ENCODE data around the gene ATP1A2.
"Not testable (repeated sequence)": the region's sequence is repeated elsewhere in the genome, so short reads cannot be mapped to it uniquely, and the experiment has no call there.

ATP1A2 gene

DNA sequence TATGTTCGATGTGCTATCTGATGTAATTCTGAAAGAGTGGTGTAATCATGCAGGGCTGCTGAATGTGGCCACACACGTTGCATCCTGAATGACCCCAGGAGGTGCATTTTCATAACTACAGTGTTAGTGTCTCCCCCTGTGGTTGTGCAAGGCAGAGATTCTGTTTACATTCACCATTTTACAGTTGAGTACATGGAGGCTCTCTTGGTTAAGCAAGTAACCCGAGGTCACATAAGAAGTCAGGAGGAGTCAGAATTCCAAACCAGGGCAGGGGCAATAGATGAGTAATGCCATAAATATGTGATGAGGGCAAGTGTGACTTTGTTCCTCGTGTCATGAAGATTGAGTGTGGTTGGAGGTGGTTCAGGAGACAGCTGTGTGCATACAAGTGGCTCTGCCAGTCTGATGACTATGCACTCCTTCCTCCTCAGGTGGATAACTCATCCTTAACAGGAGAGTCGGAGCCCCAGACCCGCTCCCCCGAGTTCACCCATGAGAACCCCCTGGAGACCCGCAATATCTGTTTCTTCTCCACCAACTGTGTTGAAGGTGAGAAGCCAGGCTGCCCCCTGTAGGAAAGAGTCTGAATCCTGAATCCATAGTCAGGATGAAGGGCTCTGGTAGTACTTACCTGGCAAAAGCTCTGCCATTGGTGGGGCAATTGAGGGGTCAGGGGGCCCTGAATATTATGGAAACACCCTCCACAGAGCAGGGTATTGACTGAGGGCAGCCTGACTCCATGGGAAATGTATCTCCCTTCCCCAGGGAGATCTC, 9.3 kb downstream of the ATP1A2 start:
- DNase-seq (ENCODE audit: low spot score), result peak; percentile 49

DNA sequence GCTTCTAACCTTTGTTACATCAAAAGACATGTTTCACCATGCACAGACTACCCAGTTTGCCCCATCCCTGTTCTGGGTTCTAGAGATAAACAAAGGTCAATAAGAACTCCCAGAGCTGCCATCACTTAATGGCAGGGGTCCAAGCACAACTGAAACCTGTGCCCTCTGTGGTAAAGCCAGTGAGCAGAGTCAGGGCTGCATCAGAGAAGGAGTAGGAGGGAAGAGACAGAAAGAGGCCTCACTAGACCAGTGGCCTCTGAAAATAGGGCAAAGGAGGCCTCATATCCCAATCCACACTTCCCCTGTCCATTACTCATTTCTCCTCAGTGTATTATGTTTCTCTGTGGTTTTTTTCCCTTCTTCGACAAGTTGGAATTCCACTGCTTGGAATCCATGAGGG, 10.2 kb downstream of the ATP1A2 start:
- no peak for DNase-seq (ENCODE audit: low spot score)

DNA sequence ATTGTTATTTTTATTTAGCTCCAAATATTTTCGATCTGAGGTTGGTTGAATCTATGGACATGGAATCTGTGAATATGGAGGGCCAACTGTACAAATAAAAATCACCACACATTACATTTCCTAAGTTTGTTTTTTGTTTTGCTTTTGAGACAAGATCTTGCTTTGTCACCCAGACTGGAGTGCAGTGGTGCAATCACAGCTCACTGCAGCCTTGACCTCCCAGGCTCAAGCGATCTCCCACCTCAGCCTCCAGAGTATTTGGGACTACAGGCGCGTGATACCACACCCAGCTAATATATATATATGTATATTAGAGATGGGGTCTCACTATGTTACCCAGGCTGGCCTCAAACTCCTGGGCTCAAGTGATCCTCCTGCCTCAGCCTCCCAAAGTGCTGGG, 10.8 kb downstream of the ATP1A2 start:
- not testable (repeated sequence) for DNase-seq (ENCODE audit: low spot score)

DNA sequence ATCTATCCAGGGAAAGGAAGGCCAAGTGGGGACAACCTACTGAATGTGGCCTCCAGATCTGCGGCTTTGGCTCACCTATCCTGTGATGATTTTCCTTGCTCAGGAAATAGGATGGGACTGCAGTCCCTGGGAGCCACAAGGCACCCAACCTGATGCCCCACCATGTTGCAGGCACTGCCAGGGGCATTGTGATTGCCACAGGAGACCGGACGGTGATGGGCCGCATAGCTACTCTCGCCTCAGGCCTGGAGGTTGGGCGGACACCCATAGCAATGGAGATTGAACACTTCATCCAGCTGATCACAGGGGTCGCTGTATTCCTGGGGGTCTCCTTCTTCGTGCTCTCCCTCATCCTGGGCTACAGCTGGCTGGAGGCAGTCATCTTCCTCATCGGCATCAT, 11.8 kb downstream of the ATP1A2 start:
- DNase-seq (ENCODE audit: low spot score), result no peak

DNA sequence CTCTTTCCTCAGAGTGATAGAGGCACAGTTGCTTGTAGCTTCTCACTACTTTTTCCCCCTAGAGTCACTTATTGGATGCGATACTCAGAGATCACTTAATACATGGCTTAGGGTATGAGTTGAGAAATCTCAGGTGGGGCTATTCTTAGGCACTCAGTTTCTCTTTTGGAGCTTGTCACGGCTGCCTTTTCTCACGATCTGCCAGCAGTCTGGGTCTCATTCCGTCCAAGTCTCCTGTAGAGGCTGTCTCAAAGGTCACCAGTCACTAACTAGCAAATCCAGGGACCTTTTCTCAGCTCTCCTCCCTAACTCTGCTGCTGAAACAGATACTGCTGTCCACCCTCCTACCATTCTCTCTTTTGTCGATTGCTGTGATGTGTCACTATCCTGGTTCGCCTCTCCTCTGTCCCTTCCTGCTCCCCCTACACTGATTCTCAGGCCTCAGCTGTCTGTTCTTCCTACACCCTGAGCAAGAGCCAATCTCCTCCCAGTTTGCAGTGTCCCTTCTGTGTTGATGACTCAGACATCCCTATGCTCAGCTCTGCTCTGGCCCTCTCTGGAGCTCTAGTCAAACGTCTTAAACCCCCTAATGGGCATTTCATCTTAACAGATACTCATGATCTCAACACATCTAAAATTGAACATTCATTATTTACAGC, 12.4 kb downstream of the ATP1A2 start:
- no peak for DNase-seq (ENCODE audit: low spot score)

DNA sequence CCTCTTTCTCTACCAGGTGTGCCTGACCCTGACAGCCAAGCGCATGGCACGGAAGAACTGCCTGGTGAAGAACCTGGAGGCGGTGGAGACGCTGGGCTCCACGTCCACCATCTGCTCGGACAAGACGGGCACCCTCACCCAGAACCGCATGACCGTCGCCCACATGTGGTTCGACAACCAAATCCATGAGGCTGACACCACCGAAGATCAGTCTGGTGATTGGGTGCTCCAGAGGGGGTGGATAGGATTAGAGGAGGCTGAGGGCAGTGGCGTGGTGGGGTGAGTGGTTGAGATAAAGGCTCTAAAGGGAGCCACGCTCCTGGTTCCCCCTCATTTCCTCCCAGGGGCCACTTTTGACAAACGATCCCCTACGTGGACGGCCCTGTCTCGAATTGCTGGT, 13.1 kb downstream of the ATP1A2 start:
- DNase-seq (ENCODE audit: low spot score), result no peak

DNA sequence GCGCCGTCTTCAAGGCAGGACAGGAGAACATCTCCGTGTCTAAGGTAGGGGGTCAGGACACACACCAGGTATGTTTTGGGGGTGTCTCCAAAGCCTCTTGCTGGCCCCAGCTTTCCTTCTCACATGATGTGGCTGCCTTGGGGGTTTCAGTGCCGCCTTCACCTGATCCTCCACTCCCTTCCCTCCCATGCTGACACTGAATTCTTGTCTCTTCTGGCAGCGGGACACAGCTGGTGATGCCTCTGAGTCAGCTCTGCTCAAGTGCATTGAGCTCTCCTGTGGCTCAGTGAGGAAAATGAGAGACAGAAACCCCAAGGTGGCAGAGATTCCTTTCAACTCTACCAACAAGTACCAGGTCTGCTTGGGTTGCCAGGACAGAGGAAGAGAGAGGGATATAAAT, 13.5 kb downstream of the ATP1A2 start:
- no peak for DNase-seq (ENCODE audit: low spot score)

DNA sequence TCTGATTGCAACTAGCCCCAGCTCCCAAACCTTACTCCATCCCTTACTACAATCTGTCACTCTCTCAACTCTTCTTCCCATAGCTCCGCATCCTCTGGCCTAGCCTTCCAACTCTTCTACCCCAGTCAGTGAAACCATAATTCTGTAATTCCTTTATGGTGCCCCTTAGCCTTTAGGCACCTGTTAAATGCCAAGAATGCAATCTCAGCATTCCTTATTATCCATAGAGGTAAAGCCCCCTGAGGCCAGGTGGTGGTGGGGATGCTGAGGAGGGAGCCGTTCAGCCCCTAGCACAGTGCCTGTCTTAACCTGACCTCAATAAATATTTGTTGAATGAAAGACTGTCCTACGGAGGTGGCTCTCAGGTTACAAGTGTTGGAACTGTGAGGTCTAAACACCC, 14.0 kb downstream of the ATP1A2 start:
- no peak for DNase-seq (ENCODE audit: low spot score)

DNA sequence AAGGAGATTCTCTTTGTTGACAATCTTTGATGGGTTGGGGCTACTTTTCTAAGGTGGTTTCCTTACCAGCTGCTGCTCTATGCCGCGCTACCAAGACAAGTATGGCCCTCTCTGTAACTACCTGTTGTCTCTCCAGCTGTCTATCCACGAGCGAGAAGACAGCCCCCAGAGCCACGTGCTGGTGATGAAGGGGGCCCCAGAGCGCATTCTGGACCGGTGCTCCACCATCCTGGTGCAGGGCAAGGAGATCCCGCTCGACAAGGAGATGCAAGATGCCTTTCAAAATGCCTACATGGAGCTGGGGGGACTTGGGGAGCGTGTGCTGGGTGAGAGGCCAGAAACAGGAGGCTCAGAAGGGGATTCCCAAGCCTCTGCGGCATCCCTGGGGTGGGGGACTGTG, 14.4 kb downstream of the ATP1A2 start:
- DNase-seq (ENCODE audit: low spot score), result no peak

DNA sequence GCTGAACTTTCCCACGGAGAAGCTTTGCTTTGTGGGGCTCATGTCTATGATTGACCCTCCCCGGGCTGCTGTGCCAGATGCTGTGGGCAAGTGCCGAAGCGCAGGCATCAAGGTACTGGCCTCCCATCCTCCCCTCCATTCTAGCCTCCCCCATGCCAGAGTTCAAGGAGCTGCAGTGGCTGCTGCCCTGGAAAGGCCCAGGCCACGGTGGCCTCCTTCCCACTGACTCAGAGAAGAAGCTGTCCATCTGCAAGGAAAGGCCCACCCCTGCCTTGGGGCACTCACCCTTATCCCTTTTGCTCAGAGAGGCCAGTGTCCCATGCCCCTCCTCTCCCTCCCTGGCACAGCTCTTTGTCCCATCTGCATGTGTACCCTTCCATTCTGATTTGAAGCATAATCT, 14.9 kb downstream of the ATP1A2 start:
- no peak for DNase-seq (ENCODE audit: low spot score)

DNA sequence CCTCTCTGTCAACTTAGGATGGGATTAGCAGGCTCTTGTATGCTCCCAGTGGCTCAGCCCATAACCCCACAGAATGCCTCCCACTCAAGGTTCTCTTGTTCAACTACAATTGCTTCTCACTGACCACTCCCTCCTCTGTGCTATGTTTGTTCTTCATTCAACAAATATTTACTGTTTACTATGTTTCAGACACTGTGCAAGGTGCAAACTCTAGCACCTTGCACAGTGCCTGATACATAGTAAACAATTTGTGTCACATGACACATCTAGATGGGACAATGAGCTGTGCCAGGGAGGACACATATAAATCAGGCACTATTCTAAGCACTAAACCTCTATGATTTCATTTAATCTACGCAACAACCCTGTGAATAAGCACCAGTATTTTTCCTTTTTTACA, 15.4 kb downstream of the ATP1A2 start:
- no peak for DNase-seq (ENCODE audit: low spot score)

DNA sequence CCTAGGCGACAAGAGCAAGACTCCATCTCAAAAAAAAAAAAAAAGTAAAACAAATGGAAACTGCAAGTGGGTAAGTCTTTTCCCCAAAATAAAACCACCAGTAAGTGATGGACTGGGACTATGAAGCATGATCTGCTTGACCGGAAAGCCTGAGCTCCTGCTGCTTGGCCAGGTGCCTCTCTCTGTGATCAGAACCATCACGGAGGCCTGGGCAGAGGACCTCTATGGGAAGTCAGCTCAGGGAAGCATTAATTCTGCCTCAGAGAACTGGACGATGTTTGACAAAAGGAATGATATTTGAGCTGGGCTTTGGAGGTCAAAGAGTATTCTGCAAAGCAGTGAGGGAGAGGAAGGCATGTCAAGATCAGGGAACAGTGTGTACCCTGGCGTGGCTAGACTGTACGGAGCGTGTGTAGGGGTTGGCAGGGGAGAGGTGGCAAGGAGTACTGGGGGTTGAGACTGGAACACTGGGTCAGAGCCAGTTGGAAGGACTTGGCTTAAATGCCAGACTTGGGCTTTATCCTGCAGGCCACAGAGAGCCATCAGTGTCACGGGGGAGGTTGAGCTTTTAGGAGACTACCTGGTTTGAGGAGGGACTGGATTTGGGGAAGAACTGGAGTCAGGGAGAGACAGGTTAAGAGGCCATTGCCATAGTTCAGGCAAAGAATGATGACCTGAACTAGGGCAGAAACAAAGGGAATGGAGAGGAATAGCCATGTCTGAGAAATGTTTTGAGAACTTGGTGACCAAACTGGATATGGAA, 16.4 kb downstream of the ATP1A2 start:
- DNase-seq (ENCODE audit: low spot score), result no peak

DNA sequence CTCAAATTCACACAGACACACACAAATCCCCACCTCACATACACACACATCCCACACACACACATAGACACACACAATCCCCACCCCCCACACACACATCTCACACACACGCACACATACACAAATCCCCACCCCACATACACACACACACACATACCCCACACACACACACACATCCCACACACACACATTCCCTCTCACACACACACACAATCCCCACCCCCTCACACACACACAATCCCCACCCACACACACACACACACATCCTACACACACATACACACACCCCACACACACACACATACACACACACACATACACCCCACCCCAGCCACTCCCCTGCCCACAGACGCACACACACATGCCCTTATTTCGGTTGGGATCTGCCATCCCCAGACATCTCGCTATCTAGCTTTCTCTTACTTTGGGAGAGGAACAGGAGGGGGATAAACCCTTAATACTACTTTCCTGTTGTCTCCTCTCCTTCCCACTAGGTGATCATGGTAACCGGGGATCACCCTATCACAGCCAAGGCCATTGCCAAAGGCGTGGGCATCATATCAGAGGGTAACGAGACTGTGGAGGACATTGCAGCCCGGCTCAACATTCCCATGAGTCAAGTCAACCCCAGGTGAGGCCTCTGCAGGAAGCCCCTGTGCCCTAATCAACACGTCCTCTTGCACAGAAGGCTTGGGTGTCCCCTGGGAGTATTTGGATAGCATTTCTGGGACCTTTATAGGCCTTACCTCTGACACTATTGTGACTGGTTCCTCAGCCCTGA, 18.6 kb downstream of the ATP1A2 start:
- no peak for DNase-seq (ENCODE audit: low spot score)

DNA sequence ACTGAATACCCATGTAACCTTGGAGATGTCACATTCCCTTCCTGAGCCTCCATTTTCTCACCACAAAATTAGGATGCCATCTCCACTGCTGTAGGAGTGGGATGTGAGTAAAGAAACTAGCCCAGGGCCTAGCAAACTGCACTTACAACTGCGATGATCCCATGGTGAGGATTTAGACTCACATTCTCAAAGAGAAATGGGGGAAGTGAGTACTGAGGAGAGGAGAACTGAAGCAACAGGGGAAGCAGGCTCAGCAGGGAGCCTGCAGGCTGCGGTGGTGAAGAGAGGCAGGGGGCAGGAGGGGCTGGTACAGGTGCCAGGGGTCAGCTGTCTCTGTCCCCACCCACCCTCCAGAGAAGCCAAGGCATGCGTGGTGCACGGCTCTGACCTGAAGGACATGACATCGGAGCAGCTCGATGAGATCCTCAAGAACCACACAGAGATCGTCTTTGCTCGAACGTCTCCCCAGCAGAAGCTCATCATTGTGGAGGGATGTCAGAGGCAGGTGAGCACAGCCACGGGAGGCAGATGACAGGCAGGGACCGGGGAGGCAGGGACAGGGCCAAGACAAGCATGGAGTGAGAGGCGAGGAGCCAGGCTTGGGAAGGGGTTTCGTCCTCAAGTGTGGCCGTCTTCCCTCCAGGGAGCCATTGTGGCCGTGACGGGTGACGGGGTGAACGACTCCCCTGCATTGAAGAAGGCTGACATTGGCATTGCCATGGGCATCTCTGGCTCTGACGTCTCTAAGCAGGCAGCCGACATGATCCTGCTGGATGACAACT, 19.4 kb downstream of the ATP1A2 start:
- no peak for DNase-seq (ENCODE audit: low spot score)

DNA sequence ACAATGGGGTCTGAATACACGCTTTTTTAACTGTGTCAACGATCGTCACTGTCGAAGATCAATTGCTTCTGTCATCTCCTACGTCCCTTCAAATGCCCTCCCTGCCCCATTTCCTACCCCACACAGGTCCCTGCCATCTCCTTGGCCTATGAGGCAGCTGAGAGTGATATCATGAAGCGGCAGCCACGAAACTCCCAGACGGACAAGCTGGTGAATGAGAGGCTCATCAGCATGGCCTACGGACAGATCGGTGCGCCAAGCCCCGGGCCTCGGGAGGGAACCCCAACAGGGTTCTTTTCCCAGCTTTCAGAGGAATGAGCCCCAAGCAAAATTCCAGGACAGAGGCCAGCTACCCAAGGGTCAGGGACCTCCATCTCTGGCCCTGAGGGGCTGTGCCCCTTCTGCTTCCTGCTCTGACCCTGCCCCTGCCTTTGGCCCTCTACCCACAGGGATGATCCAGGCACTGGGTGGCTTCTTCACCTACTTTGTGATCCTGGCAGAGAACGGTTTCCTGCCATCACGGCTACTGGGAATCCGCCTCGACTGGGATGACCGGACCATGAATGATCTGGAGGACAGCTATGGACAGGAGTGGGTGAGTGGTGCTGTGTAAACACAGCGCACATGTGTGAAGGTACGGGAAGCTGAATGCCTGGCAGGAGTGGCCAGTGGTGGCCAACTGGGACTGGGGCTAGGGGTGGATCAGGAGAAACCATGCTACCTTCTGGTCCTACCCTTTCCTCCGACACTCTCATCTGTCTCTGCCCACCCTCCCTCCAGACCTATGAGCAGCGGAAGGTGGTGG, 20.8 kb downstream of the ATP1A2 start:
- DNase-seq (ENCODE audit: low spot score), result no peak

DNA sequence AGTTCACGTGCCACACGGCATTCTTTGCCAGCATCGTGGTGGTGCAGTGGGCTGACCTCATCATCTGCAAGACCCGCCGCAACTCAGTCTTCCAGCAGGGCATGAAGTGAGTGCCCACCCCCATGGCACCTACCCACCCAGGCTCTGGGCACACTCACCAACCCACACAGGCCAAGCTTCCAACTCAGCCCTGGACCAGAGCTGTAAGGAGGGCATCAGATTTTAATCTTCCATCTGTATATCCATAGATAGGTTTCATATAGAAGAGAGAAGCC, 21.3 kb downstream of the ATP1A2 start:
- DNase-seq (ENCODE audit: low spot score), result no peak

DNA sequence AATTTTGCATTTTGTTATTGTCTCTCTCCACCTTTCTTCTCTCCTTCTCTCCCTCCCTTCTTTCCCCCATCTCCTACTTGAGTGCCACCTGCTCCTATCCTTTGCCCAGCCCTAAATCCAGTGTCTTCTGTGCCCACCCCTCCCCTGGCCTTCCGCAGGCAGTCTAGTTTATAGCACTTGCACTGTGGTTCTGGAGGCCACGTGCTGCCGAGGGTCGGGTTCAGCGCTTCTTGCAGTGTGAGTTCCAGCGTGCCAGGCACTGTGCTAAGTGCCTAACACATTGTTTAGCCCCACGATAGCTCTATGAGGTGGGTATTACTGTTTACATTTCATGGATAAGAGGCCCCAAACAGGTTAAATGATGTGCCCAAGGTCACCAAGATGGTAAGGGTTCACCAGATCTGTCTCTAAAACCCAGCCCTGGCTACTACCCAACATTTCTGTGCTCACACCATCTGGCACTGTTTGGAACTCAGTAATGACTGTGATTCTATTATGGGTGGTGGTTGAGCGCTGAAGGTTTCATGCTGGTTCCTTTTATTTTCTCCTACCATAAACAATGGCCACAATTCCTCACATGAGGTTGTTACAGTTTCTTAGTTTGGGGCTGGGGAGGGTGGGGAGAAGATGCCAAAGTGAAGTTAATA, 21.8 kb downstream of the ATP1A2 start:
- no peak for DNase-seq (ENCODE audit: low spot score)

DNA sequence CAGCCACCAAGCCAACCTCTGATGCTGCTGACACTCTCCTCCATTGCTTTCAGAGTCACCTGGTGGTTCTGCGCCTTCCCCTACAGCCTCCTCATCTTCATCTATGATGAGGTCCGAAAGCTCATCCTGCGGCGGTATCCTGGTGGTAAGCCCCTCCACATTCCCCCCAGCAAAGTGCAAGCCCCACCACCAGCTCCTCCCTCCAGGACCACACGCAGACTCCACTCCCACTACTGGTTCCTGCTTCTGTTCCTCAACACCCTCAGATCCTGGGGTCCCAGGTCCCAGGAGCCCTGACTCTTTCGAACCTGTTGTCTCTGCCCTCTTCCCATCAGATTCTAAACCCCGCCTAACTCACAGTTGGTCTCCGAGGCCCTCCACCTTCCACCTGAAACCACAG, 24.3 kb downstream of the ATP1A2 start:
- DNase-seq (ENCODE audit: low spot score), result no peak

DNA sequence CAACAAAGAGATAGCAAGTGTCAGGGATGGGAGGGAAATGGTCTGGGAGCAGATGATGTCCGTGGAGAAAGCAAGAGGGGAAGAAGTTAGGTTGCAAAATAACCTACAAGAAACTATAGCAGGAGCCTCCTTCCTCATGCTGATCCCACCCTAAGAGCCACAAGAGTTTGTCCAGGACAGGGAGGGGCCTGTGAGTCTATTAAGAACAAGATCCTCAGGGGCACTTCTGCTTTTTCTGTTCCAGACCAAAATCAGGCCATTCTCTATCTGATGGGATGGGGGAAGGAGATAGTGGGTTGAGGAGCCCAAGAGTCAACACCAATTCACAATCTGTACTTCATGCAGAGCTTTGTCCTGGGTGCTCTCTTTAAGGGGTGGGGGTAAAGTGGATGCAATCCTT, 28.1 kb downstream of the ATP1A2 start:
- DNase-seq (ENCODE audit: low spot score), result no peak

DNA sequence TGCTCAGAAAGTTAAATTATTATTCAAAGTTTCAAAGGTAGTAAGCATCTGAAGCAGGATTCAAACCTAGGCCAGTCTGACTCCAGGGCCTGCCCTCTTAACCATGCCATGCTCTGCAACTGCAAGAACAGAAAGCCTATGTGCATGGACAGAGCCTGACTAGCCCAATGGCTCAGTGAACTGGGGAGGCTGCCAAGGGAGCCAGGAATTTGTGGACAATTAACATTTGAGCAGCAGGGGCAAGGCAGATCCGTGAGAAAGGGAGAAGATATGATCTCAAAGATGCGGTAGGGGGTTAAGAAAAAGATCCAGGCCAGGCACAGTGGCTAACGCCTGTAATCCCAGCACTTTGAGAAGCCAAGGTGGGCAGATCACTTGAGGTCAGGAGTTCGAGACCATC, 29.4 kb downstream of the ATP1A2 start:
- DNase-seq (ENCODE audit: low spot score), result peak; percentile 35

DNA sequence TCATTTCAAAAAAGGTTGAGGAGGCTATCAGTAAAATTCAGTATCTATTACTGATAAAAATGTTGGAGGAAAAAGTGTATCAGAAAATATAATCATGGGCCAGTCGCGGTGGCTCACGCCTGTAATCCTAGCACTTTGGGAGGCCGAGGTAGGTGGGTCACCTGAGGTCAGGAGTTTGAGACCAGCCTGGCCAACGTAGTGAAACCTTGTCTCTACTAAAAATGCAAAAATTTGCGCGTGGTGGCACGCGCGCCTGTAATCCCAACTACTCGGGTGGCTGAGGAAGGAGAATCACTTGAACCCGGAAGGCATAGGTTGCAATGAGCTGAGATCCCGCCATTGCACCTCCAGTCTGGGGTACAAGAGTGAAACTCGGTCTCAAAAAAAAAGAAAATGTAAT, 30.5 kb downstream of the ATP1A2 start:
- no peak for DNase-seq (ENCODE audit: low spot score)

Data from iPS-NIHi11 (cell line).